GM19324 (cell line): Measurements from ENCODE around the gene ANTXRL.
"Not testable (repeated sequence)": the region's sequence is repeated elsewhere in the genome, so short reads cannot be mapped to it uniquely, and the experiment has no call there.

ENCODE experiments used
- ATAC-seq: cut with Tn5 transposase; IDR thresholded peaks from one replicate; pipeline ENCODE4 v1.9.1; 2021; ENCODE audit warnings: mild to moderate bottlenecking, moderate library complexity; ENCODE audit not compliant: unreplicated experiment, low FRiP score

ANTXRL gene

DNA sequence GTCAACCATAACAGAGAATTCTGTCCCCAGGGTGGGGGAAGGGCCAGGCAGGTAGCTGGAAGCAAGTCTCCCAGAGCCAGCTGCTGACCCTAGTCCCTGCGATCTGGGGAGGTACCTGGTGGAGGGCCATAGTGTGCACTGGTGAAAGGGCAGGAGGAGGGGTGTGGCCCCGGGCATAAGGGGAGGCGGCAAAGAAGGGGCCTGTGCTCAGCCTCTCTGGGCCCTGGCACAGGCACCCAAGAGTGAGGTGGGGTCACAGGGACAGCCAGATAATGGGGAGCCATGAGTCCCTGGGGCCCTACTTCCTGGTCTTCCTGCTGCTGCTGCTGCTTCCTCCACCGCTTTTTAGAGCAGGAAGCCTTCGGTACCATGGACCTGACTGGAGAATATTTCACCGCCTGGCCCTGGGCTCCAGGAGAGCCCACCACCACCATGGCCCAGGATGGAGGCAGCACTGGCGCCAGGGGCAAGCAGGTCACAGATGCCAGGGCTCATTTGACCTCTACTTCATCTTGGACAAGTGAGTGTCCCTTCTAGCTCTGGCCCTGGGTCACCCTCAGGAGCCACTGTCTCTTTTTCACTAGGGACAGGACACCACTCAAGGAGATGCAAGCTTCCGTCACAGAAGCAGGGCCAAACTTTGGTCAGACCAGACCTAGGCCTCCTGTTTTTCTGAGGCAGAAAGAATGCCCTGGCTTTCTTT is at the start of gene ANTXRL:
Gene ANTXRL (plus strand): TSS at position 7 of the 703 bp plus-strand sequence. CDS start 266 bp downstream, at position 273.
- no peak for ATAC-seq

DNA sequence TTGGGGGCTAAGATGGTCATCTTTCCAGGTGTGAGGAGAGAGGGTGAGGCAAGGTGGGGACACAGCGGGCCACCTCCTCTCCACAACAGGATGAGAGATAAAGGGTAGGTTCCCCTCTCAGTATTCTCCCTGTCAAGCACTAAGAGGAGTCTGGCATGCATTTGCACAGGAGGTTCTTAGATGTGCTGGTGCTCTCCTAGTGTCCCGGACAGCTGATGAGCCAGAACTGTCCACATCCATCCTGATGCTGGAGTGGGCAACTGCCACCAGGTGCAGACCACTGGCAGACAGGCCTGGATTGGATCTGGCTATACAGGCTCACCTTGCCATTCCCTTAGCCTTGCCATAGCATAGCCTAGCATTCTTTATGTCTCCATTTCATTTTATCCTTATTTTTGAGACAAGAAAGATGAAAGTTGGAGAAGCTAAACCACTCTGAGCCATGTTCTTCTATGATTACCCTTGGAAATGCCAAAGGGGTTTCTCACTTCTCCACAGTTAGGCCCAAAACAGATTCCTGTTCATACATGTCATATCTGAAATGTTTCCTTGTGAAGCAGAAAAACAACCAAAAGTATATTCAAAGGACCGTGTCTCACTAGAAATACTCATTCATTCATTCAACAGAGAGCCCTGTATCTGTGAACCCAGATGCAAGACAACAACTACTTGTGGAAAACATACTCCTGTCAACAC is 48.8 kb upstream of the ANTXRL start:
- no peak for ATAC-seq

DNA sequence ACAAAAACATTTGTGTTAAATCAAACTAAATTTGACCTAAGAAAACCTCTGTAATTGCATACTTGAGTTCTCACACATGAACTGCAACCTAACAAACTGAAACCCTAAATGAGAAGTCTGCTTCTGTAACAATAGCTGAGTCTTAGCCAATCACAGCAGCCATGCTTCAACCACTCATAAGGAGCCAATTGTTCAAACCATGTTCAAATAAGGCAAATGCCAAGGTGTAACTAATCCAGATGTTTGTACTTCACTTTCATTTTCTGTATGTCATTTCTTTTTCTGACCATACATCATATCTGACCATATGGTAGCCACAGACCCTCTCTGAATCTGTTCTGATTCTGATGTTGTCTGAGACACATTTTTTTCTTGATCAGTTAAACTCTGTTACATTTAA is 47.5 kb upstream of the ANTXRL start:
- no peak for ATAC-seq

DNA sequence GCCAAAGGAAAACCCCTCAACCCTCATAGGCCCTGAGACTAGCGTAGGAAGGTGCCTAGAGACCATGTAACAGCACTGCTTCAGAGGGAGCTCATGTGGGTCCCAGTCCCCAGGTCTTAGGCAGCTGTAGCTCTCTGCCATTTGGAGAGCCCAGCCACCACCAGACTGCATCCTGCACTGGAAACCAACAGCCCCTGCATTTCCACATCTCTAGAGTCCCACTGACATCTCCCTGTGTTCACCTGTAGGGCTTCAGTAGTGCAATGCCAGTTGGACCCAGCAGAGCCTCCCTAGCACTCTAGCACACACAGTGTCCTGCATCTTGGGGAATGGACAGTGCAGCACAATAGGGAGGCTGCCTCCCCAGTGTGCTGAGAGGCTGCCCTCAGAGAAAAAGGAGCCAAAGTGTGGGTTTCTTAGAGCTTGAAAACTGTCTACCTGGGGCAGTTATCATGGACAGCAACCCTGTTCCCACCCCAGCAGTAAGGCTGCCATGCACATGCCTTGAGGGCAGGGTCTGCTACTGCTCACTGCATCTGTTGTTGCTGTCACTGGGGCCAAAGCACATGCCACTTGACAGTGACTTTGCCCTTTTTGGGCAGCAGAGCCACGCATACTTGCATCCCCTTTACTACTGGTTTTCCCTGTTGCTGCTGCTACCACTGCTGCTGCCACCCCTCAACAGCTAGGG is 46.7 kb upstream of the ANTXRL start:
- ATAC-seq = no peak

DNA sequence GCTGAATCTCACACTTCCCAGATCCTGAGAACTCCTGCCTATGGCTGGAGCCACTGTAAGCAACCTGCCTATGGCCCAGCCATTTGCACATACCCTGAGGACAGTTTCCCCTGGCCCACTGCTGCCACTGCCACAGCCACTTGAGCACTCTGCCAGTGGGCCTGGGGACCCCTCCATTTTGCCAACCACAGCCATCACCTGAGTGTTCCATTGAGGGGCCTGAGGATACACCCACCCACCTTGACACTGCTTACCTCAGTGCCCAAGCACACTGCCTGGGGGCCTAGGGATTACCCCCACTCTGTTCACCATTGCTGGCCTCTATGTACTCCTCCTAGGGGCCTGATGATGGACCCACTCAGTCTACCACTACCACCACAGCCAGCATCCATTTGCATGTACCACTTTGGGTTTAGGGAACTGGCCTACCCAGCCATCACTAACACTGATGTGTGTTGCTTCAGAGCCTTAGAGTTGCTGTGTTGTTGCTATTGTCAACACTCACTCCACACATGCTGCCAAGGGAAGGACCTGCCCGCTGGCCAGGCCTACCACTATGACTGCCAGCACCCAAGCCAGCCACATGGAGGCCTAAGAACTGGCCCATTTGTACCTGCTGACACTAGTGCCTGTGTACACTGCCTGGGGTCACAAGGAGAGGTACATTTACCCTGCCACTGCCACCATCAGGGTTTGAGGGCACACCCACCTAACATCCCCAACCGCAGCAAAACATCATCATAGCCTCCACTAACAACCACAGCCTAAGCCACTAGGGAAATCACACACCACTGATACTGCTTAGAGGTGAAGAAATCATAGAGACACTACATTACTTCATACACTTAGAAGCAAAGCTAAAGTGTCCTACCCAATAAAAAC is 45.9 kb upstream of the ANTXRL start:
- no peak for ATAC-seq

GRCh38 chr10:46245381-46245900 is 41.4 kb upstream of the ANTXRL start:
- no peak for ATAC-seq

DNA sequence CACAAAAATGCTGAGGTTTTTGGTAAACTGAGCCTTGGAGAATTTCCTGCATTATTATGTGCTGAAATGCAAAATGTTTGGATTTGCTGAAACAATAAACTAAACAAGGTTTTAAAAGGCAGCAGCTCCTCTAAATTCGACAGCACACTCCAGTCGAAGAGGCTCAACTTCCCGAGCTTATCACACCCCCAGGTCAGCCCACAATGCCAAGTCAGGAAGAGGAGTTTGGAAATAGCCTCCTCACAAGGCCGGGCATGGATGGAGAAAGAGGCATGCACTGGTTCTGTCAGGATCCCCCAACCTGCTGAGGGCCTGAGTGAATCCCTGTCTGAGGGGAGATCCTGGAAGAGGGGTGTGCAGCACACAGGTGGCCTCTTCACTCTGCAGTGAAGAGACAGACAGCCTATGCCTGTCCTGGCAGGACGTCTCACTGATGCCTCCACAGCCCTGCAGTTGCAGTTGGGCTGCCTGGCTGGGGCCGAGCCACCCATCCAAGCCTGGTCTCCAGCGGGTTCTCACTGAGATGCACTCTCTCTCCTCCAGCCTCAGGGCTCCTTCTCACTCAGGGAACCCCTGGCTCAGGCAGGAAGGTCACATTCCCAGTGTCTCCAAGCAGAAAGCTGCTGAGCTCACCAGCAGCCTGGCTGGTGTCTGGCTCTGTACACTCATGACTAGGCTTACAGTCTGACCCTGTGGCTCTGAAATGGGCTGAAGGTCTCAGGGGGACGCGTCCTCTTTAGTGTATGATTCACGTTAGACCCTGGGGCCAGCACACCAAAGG is 40.2 kb upstream of the ANTXRL start:
- not testable (repeated sequence) for ATAC-seq

DNA sequence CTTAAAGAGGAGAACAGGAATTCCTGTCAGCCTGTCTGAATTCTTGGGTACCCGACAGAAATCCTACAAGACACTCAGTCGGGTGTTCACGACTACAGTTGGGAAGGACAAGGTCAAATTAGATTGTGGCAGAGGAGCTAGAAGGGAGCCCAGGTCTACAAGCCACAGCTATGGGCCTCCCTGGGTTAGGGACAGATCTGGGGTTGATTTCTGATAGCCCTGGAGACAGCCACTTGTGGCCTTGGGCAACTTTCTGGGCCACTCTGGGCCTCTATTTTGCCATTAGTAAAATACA is 39.7 kb upstream of the ANTXRL start:
- ATAC-seq = no peak

GRCh38 chr10:46247808-46248569 is 38.8 kb upstream of the ANTXRL start:
- no peak for ATAC-seq

DNA sequence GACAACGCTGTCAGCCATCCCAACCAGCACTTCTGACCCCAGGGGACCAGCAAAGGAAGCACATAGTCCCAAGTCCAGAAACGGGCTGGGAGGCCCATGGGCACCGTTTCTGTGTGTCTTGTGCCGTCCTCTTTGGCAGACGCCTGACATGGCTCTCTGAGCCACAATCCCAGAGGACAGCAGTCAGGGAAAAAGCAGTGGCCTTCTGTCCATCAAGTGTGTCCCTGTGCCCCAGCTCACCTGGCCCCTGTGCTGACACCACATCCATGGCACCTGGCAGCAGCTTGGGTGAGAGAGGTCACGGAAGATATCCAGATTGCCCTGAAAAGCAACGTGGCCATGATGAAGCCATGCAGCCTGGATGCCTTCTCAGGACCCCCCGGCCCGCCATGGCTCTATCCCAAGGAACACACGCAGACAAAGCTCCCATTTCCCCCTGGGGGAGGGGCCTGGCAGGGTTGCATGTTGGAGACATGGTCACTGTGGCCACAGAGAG is 38.1 kb upstream of the ANTXRL start:
- no peak for ATAC-seq

GRCh38 chr10:46249617-46250344 is 37.0 kb upstream of the ANTXRL start:
- ATAC-seq = not testable (repeated sequence)

DNA sequence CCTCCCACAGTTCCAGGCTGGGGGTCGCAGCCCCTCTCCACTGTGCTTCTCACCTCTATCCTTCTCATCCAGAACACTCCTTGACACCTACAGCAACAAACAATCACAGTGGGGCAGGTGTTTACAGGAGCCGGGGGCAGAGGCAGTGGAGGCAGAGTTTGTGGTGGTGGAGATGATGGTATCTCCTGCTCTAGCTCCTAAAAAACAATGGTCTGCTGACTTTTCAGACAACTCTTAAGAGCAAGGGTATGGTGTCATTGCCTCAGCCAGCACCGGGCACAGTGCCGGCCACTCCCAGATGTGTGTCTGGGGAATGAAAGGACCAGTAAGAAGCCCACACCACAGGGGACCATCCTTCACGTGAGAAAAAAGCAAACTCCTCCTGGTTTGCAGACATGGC is 36.3 kb upstream of the ANTXRL start:
- no peak for ATAC-seq

DNA sequence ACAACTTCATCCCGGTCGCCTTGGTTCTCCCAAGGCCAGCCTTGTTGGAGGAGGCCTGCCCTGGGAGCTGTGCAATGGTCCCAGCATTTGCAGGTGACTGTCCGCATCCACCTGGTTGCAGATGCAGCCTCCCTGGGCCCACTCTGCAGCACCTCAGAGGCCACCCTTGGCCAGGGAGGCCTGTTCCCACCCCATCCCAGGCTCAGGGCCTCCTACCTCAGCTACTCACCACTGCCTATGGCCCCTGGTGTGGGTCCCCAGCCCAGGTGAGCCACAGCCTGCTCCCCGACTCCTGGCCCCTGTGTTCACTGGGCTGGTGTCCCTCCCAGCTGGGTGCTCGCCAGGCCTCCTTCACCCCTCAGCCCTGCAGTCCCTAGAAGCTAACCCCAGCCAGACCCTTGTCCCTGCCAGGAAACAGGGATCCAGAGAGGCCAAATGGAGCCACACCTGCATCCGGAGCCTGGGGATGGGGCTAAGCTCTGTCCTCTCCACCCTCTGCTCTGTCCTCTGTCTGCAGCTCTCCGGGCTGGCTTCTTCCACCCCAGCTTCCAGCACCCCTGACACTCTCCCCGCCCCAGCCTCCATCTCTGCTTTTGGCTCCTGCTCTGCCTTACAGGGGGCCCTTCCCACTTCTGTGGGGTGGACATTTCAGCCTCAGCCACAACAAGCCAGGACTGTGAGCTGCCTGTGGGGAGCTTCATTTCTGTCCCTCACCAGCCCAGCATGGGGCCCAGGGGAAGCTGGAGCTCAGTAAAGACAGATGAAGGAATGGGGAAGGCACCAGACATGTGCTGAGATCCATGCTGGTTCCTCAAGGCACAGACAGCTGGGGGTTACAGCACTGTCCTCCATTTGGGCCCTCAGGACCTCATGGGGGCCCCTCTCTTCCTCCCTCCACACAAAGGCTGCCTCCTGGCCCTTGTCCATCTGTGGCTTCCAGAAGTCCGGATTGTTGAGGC is 35.6 kb upstream of the ANTXRL start:
- no peak for ATAC-seq

- ATAC-seq = no peak
Observed at GRCh38 chr10:46251857-46252847, 34.6 kb upstream of the ANTXRL start.

DNA sequence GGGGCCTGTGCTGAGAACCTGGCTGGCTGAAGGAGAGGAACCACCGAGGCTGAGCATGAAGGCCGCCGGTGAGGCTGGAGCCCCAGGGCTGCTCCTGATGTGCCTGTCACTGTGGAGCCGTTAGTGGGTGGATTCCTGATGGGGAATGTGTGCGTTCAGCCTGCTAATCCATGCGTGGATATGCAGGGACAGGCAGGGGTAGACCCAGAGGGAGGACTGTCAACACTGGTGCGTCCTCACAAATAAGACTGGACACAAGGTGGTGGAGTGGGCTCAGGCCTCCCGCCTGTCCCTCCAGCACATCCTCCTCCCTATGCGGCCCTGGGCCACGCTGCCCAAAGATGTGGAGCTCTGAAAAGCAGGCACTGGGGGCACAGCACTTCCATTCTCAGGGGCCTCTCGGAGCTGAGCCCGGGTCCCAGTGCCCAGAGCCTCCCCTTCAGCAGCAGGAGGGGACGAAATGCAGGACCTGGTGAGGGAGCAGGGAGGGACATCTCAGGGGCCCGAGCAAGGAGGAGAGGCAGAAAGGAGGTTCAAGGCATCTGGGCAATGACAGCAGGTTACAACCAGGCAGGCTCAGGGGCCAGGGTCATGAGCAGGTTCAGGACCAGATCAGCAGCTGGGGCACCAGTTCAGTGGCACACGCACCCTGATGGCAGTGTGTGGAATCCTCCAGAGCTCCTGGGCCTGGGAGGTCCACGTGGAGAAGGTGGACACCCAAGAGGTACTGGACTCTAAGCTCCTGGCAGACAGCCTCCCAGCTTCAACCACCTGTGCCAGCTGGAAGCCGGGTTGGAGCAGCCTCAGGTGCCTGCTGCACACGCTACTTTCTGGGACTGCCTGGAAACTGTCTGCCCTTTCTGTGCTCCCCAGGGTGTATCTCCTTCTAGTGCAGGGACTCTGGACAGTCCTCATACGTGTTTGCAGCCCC is 33.5 kb upstream of the ANTXRL start:
- ATAC-seq = no peak
